NCI-H1105 (cell line): ENCODE data around the gene RAF1.
"Not testable (repeated sequence)": the region's sequence is repeated elsewhere in the genome, so short reads cannot be mapped to it uniquely, and the experiment has no call there.

Source experiments
- DNase-seq: peaks from one replicate; lab custom pipeline; 2025; lab: John Stamatoyannopoulos, UW

Gene RAF1

GRCh38 chr3:12558706-12559105, 105.2 kb downstream of the RAF1 start:
- no peak for DNase-seq

DNA sequence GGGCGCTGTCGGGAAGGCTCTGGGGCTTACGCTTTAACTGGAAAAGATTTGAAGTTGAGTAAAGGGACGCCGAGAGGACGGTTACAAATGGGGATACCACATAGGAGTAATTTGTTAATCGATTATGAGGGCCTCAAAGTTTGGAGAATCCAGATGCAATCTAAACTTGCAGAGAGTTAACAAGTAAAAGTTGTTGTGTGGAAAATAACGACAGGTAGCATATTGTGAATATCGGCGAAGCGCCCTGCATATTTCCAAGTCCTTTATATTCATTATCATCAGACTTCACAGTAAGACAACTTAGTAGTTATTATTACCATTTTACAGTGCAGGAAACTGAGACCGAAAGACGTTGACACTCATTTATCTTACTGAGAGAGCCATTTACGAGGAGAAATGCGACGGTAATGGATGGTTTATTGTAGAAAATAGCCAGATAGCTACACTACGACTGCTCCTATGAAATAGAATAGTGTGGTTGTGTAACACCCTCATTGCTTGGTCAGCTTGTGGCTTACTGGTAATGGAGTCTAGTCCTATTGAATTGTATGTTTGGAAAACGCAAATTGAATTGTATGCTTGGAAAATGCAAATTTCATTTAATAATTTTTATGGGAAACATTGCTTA, 106.3 kb downstream of the RAF1 start:
- DNase-seq = no peak

GRCh38 chr3:12556690-12557472, 107.0 kb downstream of the RAF1 start, which contains the start of gene MKRN2:
MKRN2 (plus strand) TSS chr3:12557087; CDS start chr3:12557151, 64 bp downstream.
- DNase-seq = peak; percentile 58

DNA sequence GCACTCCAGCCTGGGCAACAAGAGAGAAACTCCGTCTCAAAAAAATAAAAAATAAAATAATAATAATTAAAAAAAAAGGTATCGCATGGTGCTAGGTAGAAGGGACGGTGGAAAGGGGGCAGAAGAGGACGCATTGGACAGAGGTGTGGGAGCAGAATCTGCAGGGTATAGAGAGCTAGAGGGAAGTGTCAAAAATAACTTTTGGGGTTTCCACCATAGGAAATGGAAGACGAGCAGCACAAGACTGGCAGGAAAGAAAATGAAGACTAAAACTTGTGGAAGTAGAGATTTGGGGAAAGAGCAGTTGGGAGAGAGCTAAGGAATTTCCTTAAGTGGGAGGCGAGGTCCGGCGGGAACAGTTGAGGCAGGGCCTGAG, 107.6 kb downstream of the RAF1 start:
- no peak for DNase-seq

GRCh38 chr3:12553921-12554391, 110.0 kb downstream of the RAF1 start:
- peak; percentile 3 for DNase-seq

- no peak for DNase-seq
Observed at GRCh38 chr3:12549971-12550760, 113.8 kb downstream of the RAF1 start.

- DNase-seq = no peak
Observed at GRCh38 chr3:12545473-12545791, 118.5 kb downstream of the RAF1 start, which contains the start of gene MKRN2OS. MKRN2OS (minus strand) TSS chr3:12545499; CDS start chr3:12545464, 35 bp downstream.

- DNase-seq = no peak
Observed at GRCh38 chr3:12544652-12545472, 119.1 kb downstream of the RAF1 start.

- not testable (repeated sequence) for DNase-seq
Observed at GRCh38 chr3:12543497-12543896, 120.4 kb downstream of the RAF1 start.

- no peak for DNase-seq
Observed at GRCh38 chr3:12541625-12542024, 122.3 kb downstream of the RAF1 start.

GRCh38 chr3:12536423-12536822, 127.5 kb downstream of the RAF1 start:
- no peak for DNase-seq
